Retinal pigment epithelial cell (primary cell): ENCODE data around the gene PIK3R5.
A peak's percentile ranks its signal among the peaks of the same experiment; 100 is the strongest.
"Not testable (repeated sequence)": the region's sequence is repeated elsewhere in the genome, so short reads cannot be mapped to it uniquely, and the experiment has no call there.

Source experiments
- DNase-seq: peaks from one replicate; pipeline ENCODE4 v3.0.0-alpha.2; 2010; ENCODE audit warnings: low read depth
- H3K4me3 ChIP-seq: 2 replicates; pipeline ENCODE4 v1.5.1; 2011; ENCODE audit warnings: mild to moderate bottlenecking, low read length, control low read depth, moderate library complexity
- TF ChIP-seq, protein P1 (sequence below): conservative IDR thresholded peaks from 2 replicates; pipeline ENCODE4 v1.5.1; 2011; ENCODE audit warnings: low read depth, low read length, control low read depth, inconsistent platforms

Gene PIK3R5

DNA sequence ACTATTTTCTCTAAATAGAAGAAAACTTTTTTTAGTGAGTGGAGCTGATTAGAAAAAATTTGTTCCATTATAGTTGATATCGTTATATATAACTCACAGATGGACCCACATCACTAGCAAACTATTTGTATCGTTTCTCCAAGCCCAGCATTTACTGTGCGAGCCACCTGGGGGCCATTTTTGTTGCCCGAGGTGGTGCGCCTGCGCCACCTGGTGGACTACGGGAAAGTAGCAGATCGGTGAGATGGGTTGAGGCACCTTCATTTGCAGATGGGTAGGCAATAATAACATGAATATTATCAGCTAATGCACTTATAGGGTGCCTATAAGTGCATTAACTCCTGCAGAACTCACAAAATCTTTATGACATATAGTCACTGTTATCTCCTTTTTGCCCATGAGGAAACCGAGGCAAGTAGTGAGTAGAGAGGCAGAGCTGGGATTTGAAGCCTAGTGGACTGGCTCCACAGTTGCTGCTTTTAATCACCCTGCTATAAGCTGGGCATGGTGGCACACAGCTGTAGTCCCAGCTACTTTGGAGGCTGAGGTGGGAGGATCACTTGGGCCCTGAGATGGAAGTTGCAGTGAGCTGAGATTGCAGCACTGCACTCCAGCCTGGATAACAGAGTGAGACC is 32.6 kb upstream of the PIK3R5 start:
- DNase-seq = no peak
- TF ChIP-seq, protein P1, sequence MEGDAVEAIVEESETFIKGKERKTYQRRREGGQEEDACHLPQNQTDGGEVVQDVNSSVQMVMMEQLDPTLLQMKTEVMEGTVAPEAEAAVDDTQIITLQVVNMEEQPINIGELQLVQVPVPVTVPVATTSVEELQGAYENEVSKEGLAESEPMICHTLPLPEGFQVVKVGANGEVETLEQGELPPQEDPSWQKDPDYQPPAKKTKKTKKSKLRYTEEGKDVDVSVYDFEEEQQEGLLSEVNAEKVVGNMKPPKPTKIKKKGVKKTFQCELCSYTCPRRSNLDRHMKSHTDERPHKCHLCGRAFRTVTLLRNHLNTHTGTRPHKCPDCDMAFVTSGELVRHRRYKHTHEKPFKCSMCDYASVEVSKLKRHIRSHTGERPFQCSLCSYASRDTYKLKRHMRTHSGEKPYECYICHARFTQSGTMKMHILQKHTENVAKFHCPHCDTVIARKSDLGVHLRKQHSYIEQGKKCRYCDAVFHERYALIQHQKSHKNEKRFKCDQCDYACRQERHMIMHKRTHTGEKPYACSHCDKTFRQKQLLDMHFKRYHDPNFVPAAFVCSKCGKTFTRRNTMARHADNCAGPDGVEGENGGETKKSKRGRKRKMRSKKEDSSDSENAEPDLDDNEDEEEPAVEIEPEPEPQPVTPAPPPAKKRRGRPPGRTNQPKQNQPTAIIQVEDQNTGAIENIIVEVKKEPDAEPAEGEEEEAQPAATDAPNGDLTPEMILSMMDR = peak; percentile 96

DNA sequence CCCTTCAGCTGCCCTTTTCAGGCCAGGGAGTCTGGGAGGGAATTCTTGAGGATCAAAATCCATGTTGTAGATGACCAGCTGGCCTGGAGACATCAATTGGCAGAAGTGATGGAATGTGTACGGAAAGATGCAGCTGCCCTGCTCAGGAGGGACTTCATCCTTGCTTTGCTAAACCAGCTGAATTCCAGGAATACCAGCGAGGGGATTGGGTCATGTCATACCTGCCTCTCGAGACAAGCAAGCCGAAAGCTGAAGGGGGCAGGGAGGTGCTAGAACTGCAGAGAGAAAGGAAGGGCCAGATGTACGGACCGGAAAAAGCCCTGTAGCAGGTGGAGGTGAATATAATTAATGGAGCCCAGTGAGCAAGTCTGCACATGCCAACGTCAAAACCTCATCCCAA is 30.2 kb upstream of the PIK3R5 start:
- no peak overlapping the region for H3K4me3 ChIP-seq
- TF ChIP-seq, protein P1 = no peak

More for the DNA sequence above, 32.6 kb upstream of the PIK3R5 start:
- no peak overlapping the region for H3K4me3 ChIP-seq

DNA sequence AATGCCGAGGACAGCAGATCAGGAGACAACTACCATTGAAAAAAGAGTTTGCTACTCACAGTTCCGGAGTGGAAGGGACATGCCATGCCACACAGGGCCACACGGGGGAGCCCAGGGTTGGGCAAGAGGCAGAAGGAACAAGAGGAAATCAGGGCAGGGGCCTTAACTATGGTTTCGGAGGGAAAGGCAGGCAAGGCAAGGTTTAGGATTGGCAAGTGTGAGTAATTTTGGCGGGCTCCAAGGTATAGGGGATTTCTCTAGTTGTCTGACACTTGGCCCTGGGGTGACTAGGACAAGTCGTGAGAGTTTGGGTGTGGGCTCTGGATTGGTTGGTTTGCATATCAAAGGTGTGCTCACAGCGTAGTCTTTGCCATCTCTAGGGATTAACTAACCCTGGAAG is 28.8 kb upstream of the PIK3R5 start:
- DNase-seq = no peak
- TF ChIP-seq, protein P1 = peak; percentile 85
- no peak overlapping the region for H3K4me3 ChIP-seq

More for the DNA sequence above, 30.2 kb upstream of the PIK3R5 start:
- no peak for DNase-seq

DNA sequence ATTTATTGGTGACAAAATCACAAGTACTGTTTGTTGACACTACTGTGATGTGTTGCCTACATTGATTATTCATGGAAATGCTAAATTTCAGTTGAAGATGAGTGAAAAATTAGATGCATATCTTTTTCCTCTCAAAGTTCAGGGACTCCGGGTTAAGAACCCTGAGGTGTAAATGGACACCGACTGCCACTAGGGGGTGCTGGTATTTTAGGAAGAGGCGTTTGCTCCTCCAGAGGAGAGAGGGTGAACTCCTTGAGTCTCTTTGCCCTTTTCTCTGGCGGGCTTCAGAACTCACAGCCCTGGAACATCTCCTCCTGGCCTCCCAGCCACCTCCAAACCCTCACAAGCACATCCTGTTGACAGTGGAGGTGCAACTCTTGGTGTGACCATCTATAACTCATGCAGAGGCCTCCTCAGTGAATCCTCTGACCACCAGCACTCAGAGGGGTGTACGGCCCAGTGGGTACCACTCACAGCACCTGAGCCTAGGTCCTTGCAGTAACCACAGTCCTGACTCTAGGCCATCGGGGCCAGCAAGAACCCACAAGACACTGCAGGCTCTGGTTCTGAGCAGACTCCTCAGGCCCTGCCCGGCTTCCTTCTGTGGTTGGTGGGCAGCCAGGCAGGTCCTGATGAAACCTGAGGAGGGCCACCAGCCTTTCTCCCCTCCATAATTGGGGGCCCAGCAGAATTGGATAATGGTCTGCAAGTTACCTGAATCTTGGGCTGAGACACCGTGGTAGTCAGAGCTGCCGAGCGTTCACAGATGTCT is 26.2 kb upstream of the PIK3R5 start:
- DNase-seq = no peak
- H3K4me3 ChIP-seq = no peak overlapping the region
- TF ChIP-seq, protein P1 = peak; percentile 80

DNA sequence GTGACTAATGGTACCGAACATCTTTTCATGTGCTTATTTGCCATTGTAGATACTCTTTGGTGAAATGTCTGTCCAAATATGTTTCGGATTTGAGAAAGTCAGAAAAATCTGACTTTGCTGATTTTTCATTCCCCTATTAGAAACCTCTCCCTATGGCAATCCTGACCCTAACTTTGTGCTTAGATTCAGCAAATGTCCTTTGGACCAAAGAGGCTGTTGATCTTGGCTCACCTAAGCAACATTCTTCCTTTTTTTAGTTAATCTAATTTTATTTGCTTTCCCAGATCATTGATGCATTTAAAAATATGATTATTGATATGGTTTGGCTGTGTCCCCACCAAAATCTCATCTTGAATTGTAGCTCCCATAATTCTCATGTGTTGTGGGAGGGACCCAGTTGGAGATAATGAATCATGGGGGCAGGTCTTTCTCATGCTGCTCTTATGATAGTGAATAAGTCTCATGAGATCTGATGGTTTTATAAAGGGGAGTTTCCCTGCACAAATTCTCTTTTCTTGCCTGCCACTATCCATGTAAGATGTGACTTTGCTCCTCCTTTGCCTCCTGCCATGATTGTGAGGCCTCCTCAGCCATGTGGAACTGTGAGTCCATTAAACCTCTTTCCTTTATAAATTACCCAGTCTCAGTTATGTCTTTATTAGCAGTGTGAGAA is 22.9 kb upstream of the PIK3R5 start:
- H3K4me3 ChIP-seq, DNase-seq: not testable (repeated sequence)

DNA sequence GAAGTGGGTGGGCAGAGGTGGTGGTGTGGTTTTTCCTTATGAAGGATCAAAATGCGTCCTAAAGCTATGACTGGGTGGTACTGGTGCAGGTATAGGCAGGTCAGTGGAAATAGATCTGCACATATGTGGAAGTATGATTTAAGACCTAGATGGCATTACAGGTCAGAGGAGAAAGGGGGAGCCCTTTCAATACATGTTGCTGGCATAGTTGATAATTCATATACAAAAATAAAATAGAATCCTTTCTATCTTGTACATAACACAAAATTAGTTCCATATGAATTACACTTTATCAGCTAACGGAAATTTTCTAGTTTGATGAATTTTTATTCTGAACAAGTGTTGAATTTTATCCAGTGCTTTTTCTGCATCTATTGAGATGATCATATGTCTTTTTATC is 20.8 kb upstream of the PIK3R5 start:
- TF ChIP-seq, protein P1 = peak; percentile 4
- H3K4me3 ChIP-seq = no peak overlapping the region
- DNase-seq = no peak

DNA sequence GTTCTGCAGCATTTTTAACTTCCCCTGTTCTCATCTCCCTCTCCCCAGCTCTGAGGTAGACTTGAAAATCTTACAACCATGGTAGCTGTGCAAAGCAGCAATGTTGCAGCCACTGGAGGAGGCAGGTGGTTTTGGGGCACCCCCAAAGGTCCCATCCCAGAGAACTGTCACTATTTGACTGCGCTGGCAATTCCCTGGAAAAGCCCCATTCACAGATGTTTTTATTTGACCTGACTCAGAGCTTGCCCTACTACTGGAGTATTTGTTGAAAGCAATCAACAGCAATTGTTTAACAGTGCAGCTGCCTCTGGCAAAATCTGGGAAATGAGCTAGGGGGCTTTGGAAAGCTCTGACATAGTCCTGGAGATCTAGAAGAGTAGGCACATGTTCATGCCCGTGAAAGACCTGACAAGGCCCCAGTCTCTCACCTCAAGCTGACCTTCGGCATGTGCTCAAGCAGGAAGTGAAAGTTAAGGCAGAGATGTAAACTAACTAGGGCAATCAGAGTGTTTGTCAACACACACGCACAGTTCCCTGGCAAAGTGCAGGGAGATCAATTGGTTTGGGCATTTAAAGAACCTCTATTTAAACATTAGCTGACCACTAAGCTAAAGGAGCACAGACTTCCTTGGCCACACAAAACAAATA is 19.7 kb upstream of the PIK3R5 start:
- TF ChIP-seq, protein P1 = no peak
- no peak overlapping the region for H3K4me3 ChIP-seq
- no peak for DNase-seq

DNA sequence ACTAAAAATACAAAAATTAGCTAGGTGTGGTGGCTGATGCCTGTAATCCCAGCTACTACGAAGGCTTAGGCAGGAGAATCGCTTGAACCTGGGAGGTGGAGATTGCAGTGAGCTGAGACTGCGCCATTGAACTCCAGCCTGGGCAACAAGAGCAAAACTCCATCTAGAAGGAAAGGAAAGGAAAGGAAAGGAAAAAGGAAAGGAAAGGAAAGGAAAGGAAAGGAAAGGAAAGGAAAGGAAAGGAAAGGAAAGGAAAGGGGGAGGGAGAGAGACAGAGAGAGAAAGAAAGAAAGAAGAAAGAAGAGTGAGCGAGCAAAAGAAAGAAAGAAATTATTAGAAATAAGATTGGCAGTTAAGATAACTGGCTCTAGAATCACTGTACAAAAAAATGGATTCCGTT is 18.7 kb upstream of the PIK3R5 start:
- not testable (repeated sequence) for H3K4me3 ChIP-seq, DNase-seq
